DMS153 treated with DMSO at 0.1 percent for 48 hours (cell line): ENCODE results near the gene ZFTA.
"Not testable (repeated sequence)": the region's sequence is repeated elsewhere in the genome, so short reads cannot be mapped to it uniquely, and the experiment has no call there.

Experiments used
- DNase-seq: peaks from one replicate; lab custom pipeline; 2025; ENCODE audit not compliant: unreplicated experiment; lab: John Stamatoyannopoulos, UW

The ZFTA gene

DNA sequence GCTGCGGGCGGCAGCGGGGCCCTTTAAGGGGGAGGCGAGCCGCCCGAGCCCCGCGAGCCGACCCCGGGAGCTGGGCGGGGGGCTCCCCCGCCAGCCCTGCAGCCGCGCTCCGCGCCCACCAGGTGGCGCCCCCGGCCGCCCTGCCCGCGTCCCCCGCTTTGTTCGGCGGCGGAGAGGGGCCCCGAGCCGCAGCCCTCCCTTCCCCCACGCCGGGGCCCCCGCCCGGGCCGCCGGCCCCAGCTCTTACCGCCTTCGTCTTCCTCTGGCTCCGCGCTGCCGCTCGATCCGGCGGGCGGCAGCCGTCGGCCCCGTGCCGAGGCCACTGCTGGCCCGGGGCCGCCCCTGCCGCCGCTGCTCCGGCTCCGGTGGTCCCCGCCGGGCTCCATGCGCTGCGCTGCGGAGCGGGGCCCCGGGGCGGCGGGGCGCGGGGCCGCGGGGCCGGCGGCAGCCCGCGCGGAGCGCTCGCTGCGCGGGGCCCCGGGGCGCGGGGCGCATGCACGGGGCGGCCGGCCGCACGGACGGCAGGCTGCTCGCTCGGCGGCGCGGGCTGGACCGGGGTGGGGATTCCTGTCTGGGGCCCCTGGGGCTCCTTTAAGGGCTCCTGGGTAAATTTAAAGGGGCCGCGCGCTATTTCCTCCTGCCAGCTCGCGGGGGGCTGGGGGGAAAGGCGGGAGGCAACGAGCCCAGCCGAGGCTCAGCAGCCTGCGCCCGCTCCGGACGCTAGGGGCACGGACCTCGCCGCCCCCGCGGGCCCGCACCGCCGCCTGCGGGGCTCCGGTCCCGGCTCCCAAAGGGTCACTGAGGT, at the start of gene ZFTA:
TSS of gene ZFTA (minus strand) at position 539 of the 805 bp plus-strand sequence. CDS start at position 386, 153 bp downstream.
- DNase-seq = no peak

DNA sequence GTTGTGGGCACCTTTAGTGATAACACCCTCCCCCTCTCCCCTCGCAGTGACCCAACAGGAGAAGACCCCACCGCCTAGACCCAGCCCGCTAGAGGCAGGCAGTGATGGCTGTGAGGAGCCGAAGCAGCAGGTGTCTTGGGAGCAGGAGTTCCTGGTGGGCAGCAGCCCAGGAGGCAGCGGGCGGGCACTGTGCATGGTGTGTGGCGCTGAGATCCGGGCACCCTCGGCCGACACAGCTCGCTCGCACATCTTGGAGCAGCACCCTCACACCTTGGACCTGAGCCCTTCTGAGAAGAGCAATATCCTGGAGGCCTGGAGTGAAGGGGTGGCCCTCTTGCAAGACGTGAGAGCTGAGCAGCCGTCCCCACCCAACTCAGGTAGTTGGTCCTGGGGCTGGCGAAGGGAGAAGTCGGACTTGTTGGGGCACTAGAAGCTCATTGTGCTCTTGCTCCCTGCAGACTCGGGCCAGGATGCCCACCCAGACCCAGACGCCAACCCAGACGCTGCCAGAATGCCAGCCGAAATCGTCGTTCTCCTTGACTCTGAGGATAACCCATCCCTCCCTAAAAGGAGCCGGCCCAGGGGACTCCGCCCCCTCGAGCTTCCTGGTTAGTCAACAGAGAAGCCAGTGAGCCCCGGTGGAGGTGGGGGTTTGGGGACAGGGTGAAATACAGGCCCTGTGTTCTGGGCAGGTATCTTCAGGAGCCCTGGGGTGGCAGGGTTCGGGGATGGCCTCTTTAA, 49.4 kb upstream of the ZFTA start:
- no peak for DNase-seq

DNA sequence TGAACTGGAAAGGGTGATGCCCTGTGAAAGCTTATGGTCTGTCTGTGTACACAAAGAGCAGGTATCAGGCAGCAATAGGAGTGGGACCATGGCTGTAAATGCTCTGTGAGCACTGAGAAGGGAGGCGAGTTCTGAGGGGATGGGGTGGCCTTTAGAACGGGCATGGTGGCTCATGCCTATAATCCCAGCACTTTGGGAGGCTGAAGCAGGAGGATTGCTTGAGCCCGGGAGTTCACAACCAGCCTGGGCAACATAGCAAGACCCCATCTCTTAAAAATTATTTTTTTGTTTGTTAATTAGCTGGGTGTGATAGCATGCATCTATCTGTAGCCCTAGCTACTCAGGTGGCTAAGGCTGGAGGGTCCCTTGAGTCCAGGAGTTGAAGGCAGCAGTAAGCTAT, 48.2 kb upstream of the ZFTA start:
- DNase-seq = no peak

DNA sequence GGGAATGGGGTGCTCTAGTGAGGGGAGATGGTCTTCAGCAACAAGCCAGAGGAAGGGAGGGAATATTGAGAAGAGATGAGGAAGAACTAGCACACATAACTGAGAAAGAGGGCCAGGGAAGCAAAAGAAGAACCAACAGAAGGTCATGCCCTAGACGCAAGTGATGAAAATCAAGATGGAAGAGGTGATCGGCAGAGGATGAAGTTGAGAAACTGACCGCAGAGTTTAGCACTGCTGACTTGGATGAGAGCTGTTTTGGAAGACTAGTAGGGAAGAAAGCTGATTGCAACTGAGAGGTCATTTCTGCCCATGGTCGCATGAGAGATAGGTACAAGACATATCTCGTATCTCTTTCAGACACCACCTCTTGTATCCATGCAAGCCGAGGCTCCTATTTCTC, 47.6 kb upstream of the ZFTA start:
- no peak for DNase-seq

DNA sequence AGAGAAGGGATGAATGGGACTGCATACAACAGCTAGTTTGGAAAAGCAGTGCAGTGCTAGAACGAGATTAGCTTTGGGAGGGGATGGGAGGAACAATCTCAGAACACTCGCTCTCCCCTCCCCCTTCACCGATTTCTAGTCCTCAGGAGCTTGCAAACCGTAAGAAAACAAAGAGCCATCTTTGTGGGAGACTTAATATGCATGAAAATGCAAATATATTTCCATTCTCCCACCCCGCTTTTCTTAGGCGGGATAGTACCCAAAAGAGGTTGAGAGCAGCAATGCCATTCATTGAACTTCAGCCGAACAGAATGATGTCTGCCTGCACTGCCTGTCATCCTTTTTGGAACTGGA, 45.8 kb upstream of the ZFTA start:
- DNase-seq = no peak

DNA sequence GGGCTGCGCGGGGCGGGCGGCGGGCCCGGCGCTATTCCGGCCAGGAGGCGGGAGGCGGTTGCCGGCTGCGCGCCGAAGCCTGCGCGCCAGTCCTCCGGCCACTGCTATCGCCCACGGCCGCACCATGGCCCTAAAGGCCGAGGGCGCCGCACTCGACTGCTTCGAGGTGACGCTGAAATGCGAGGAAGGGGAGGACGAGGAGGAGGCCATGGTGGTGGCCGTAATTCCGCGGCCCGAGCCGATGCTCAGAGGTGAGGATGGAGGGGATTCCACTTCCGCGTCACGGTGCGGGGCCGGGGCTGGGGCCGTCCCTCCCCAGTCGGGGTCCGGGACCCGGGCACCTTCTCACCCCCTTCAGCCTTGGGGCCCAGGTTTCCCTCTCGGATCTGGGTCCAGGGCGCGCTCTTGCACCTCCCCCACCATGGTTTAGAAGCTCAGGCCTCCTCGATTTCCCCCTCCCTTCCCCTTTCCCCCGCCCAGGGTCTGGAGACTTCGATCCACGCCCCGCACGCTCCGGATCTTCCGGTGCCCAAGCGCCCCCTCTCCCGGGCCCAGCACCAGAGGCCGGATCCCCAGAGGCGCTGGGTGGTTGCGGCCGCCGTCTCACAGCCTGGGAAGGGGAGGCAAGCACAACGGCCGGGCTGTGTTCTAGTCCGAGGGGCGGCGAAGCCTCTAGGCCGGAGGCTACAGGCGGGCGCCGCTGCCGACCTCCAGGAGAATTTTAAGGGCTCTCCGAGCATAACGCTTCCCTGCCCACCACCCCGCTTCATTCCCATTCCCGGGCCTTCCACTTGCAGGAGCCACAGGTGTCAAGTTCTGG, 45.2 kb upstream of the ZFTA start:
- no peak for DNase-seq

DNA sequence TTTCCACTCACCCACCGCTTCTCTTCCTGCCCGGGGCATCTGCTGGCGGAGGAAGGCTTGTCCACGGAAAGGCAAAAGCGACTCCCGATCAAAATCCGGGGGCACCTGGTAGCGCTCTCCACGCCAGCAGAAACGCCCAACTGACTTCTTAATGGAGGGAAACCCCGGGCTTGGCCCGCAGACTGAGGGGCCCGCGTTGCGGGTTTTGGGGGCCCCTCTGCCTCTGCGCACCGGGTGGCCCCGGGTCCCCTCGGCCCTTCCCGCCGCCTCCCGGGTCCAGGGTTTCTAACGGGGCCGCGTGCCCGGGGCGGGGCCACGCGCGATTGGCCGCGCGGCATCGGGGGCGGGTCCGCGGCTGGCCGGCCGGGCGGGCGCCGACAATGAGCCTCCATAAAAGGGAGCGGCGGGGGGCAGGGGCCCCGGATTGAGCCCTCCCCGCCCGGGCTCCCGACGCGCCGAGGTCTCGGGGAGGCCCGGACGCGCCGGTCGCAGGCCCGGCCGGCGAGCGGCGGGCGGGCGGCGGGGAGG, 44.5 kb upstream of the ZFTA start, which contains the start of gene SPINDOC:
TSS of gene SPINDOC (plus strand) at position 422 of the 528 bp plus-strand sequence. CDS start 231 bp downstream, outside the sequence.
- DNase-seq = peak; percentile 58

DNA sequence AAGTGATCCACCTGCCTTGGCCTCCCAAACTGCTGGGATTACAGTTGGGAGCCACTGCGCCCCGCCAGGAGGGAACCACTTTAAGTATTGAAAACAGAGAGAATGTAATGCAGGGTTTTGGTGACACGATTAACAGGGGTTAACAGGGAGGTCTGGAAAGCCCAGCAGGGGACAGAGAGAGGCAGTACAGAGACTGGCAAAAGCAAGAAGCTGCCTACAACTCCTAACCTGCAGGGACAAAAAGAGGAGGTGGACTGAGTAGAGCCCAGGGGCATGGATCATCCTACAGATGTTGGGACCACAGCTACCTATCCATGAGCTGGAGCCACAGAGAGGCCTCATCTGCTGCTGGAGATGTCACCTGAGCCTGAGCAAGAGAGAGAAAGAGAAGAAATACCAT, 42.9 kb upstream of the ZFTA start:
- DNase-seq = no peak

DNA sequence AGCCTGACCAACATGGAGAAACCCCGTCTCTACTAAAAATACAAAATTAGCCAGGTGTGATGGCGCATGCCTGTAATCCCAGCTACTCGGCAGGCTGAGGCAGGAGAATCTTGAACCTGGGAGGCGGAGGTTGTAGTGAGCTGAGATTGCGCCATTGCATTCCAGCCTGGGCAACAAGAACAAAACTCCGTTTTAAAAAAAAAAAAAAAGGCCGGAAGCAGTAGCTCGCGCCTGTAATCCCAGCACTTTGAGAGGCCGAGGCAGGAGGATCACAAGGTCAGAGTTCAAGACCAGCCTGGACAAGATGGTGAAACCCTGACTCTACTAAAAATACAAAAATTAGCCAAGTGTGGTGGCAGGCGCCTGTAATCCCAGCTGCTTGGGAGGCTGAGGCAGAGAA, 41.8 kb upstream of the ZFTA start:
- not testable (repeated sequence) for DNase-seq

DNA sequence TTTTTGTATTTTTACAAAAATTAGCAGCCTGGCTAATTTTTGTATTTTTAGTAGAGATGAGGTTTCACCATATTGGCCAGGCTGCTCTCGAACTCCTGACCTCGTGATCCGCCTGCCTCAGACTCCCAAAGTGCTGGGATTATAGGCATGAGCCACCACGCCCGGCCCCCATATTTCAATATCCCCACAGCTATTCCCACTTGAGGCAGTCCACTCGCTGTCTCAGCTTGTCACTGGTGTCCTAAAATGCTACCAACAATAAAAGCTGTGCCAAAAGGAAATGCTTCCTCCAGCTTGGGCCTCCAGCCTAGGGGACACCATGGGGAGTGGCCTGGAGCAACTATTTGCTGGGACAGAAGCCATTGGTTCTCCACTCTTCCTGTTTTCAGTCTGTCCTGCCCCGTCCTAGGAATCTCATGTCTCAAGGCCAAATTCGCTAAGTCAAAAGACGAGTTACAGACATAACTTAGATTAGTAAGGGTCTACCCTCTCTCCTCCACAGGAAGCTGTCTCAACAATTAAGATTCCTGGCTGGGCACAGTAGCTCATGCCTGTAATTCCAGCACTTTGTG, 37.4 kb upstream of the ZFTA start:
- no peak for DNase-seq

DNA sequence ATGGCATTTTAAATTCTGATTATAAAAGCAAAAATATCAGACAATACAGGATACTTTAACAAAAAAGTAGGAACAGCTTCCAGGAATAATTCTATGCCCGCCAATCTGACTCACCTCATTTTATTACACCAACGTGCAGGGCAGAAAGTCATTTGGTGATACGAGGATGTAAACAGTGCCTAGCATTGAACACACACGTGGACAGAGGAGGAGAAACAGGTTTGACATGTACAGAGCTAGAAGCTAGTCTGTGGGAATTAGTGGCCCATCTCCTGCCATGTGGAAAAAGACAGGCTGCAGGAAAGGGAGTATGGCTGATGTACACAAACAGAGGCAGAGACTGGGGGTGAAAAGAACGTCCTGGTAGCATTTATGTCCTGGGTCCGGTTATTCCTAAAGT, 35.7 kb upstream of the ZFTA start:
- DNase-seq = no peak

DNA sequence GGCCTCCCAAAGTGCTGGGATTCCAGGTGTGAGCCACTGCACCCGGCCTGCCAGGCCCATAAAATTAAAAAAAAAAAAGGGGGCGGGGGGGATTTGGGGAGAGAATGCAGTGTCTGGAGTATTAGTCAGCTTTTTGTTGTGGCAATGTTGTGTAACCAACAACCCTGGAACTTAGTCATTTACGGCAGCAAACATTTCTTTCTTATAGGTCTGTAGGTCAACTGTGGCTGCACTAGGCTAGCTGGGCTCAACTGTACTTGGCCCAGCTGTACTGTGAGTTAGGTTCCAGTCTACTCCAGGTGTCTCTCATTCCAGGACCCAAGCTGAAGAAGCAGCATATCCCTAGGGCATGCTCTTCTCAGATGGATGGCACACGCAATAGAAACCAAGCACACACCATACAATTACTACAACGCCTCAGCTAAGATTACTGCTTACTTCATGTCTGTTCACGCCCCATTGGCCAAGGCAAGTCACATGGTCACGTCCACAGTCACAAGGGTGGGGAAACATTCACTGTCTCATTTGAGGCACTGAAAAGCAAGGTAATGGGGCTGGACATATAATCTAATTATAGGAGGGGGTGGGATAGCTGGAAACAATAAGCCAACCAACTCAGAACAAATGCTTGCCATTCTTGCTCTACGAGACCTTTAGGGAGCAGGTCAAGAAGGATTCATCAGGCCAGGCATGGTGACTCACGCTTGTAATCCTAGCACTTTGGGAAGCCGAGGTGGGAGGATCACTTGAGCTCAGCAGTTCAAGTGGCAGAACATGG, 34.3 kb upstream of the ZFTA start:
- DNase-seq = no peak

DNA sequence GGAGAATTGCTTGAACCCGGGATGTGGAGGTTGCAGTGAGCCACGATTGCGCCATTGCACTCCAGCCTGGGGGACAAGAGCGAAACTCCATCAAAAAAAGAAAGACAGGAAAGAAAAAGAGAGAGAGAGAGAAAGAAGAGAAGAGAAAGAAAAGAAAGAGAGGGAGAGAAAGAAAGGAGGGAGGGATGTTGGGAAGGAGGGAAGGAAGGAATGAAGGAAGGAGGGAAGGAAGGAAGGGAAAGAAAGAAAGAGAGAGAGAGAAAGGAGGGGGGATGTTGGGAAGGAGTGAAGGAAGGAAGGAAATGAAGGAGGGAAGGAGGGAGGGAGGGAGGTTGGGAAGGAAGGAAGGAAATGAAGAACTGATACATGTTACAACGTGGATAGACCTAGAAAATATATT, 32.3 kb upstream of the ZFTA start:
- no peak for DNase-seq

DNA sequence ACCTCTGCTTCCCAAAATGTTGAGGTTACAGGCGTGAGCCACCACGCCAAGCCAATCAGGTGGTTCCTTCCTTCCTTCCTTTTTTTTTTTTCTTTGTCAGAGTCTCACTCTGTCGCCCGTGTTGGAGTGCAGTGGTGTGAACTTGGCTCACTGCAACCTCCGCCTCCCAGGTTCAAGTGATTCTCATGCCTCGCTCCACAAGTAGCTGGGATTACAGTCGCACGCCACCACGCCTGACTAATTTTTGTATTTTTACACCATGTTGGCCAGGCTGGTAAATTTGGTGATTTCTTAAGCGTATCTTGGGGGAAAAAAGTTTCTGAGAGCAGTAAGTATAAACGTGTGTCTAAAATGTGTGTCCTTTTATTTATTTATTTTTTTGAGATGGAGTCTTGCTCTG, 26.5 kb upstream of the ZFTA start:
- DNase-seq = no peak

DNA sequence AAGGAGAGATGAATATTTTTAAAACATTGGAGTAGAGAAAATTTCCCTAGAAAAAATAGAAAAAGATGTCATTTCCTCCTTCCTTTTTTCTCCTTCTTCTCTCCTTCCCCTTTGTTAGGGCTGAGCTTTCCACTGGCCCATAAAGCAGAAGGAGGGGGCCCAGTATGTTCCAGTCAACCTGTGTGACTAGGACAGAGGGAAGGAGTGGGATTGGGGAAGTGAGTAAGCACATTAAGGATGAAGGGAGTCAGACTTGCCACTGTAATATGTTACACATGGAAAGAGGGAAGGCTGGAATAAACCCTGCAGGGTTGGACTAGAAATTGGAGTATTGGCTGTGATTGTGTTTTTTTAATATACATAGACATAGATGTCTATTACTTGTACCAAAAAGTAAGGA, 24.6 kb upstream of the ZFTA start:
- no peak for DNase-seq

DNA sequence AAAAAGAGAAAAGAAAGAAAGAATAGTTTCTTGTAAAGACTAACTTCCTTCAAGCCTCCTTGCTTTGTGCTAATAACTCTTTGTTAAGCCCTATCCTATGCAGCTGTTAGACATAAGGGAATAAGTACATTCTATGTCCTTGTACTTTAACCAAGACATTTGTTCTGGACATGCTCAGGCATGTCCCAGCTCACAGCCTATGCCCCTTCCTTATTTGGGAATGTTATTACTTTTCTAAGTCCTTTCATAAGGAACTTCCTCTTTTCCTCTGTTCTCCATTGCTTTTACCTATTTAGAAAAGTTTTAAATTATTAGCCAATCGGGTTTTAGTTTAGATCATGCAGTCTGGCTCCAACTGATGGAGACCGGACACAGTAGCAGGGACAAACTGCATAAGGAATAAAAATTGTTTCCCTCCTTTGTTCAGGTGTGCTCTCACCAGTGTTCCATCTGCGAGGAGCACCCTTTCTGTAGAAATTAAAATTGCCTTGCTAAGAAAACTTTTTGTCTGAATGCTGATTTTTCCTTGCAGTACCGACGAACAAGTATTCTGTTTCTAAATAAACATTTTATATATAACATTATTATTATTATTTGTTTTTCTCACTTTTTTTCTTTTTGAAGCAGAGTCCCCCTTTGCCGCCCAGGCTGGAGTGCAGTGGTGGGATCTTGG, 23.1 kb upstream of the ZFTA start:
- DNase-seq = no peak

DNA sequence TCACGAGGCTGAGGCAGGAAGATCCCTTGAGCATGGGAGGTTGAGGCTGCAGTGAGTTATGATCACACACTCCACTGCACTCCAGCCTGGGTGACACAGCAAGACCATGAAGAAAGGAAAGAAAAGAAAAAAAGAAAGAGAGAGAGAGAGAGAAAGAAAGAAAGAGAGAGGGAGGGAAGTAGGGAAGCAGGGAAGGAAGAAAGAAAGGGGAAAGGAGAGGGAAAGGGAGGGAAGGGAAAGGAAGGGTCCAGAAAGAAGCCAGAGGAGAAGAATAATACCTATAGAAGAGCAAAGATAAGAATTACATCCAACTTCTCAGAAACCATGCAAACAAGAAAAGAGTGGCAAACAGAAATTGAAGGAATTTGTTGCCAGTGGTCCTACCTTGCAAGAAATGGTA, 17.2 kb upstream of the ZFTA start:
- DNase-seq = no peak

DNA sequence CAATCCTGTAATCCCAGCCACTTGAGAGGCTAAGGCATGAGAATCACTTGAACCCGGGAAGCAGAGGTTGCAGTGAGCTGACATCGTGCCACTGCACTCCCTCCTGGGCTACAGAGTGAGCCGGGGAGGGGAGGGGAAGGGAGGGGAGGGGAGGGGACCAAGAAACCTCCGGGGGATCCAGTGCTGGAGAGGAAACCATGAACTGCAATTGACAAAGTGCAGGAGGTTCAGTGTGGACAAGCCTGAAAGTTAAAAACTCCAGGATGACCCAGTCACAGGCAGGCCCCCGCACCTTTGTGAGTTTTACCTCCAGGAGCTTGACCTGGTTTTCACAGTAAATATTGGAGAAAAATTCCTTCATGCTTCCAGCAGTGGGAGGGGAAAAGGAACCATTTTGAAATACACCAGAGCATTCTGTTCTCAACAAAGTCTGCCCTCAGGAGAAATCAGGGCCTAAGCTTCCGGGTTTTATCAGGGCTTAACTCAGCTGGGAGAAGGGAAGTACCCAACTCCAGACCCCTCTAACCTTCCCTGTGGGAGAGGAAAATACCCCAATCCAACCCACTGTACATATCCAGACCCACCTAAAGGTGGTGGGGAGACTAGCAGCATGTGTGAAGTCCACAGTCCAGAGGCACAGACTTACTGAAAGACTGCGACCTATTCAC, 15.5 kb upstream of the ZFTA start:
- no peak for DNase-seq

DNA sequence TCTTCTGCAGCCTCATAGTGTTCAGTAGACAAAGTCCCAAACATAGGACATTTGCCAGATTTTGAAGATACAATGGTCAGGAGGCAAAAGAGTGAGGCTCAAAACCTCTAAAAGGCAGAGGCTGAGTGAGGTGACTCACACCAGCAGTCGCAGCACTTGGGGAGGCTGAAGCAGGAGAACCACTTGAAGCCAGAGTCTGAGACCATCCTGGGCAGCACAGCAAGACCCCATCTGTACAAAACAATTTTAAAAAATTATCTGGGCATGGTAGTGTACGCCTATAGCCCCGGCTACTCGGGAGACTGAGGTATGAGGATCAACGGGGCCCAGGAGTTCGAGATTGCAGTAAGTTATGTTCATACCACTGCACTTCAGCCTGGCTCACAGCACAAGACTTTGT, 14.2 kb upstream of the ZFTA start:
- no peak for DNase-seq
